Measurements from ENCODE around the gene MFAP5. TPM values are rescaled to one million over a fixed set of nuclear protein-coding genes. Genes with fewer than 3 reads are reported as not detected.

The MFAP5 gene
- total RNA-seq = 57.9 and 88.4 TPM in 2 replicates

GRCh38 chr12:8662593-8662992 lies at the start of gene MFAP5:
MFAP5 (minus strand) TSS chr12:8662826; CDS start chr12:8662104, 722 bp downstream.
- Histone ChIP-seq H3K27me3 (ENCODE audit: insufficient read depth, low read length) (no peaks in the 10 kb centered on the region), H3K9me3 (ENCODE audit: low read depth, low read length) (no peaks in the 10 kb centered on the region), H4K20me1 (ENCODE audit: insufficient read depth, low read length) (no peaks in the 10 kb centered on the region), H3K79me2 (ENCODE audit: insufficient read depth, low read length) (no peaks in the 10 kb centered on the region), H3K27ac (ENCODE audit: low read depth, low read length) (peak within 1 kb of the TSS; percentile 43), H3K4me3 (ENCODE audit: insufficient read depth, low read length) (peak within 1 kb of the TSS; percentile 31), H3K4me1 (ENCODE audit: insufficient read depth, low read length) (peaks cover 20% of the 10 kb centered on the region), H3K36me3 (ENCODE audit: insufficient read depth, low read length) (no peaks in the 10 kb centered on the region), H3K4me2 (ENCODE audit: insufficient read depth, low read length) (peak within 1 kb of the TSS; percentile 53), H2AFZ (ENCODE audit: low read length) (no peak within 1 kb of the TSS)
- DNase-seq (ENCODE audit: insufficient read length, low spot score, missing footprints) = peak; percentile 93
- TF ChIP-seq CTCF (IDR thresholded peaks at IDR 0.05; ENCODE audit: extremely low read depth, low read depth, low read length) = no peak

GRCh38 chr12:8709124-8709830 lies 46.7 kb upstream of the MFAP5 start:
- H3K36me3 ChIP-seq (ENCODE audit: insufficient read depth, low read length) = no peaks in the 10 kb centered on the region

GRCh38 chr12:8702159-8702558 lies 39.5 kb upstream of the MFAP5 start:
- Histone ChIP-seq H3K79me2 (ENCODE audit: insufficient read depth, low read length) (peaks cover 68% of the 10 kb centered on the region), H3K27me3 (ENCODE audit: insufficient read depth, low read length) (no peaks in the 10 kb centered on the region), H2AFZ (ENCODE audit: low read length) (no peak overlapping the region), H3K4me3 (ENCODE audit: insufficient read depth, low read length) (no peak overlapping the region), H3K27ac (ENCODE audit: low read depth, low read length) (no peak overlapping the region), H3K4me2 (ENCODE audit: insufficient read depth, low read length) (no peak overlapping the region), H4K20me1 (ENCODE audit: insufficient read depth, low read length) (peaks cover 16% of the 10 kb centered on the region), H3K36me3 (ENCODE audit: insufficient read depth, low read length) (peaks cover 5% of the 10 kb centered on the region), H3K4me1 (ENCODE audit: insufficient read depth, low read length) (peaks cover 12% of the 10 kb centered on the region), H3K9me3 (ENCODE audit: low read depth, low read length) (no peaks in the 10 kb centered on the region)
- no peak for DNase-seq (ENCODE audit: insufficient read length, low spot score, missing footprints)
- no peak for TF ChIP-seq CTCF (IDR thresholded peaks at IDR 0.05; ENCODE audit: extremely low read depth, low read depth, low read length)

More at GRCh38 chr12:8709124-8709830, 46.7 kb upstream of the MFAP5 start:
- no peak for TF ChIP-seq CTCF (IDR thresholded peaks at IDR 0.05; ENCODE audit: extremely low read depth, low read depth, low read length)
- H3K9me3 ChIP-seq (ENCODE audit: low read depth, low read length) = no peaks in the 10 kb centered on the region
- peaks cover 11% of the 10 kb centered on the region for H3K4me1 ChIP-seq (ENCODE audit: insufficient read depth, low read length)
- peaks cover 3% of the 10 kb centered on the region for H4K20me1 ChIP-seq (ENCODE audit: insufficient read depth, low read length)
- peak overlapping the region; percentile 92 for H3K4me2 ChIP-seq (ENCODE audit: insufficient read depth, low read length)
- H3K27ac ChIP-seq (ENCODE audit: low read depth, low read length) = peak overlapping the region; percentile 55
- H3K4me3 ChIP-seq (ENCODE audit: insufficient read depth, low read length) = peak overlapping the region; percentile 69
- DNase-seq (ENCODE audit: insufficient read length, low spot score, missing footprints) = no peak
- H2AFZ ChIP-seq (ENCODE audit: low read length) = peak overlapping the region; percentile 86
- peaks cover 54% of the 10 kb centered on the region for H3K79me2 ChIP-seq (ENCODE audit: insufficient read depth, low read length)
- H3K27me3 ChIP-seq (ENCODE audit: insufficient read depth, low read length) = no peaks in the 10 kb centered on the region

- no peak for TF ChIP-seq CTCF (IDR thresholded peaks at IDR 0.05; ENCODE audit: extremely low read depth, low read depth, low read length)
- Histone ChIP-seq H3K79me2 (ENCODE audit: insufficient read depth, low read length) (peaks cover 63% of the 10 kb centered on the region), H4K20me1 (ENCODE audit: insufficient read depth, low read length) (peaks cover 16% of the 10 kb centered on the region), H3K4me2 (ENCODE audit: insufficient read depth, low read length) (no peak overlapping the region), H2AFZ (ENCODE audit: low read length) (no peak overlapping the region), H3K9me3 (ENCODE audit: low read depth, low read length) (no peaks in the 10 kb centered on the region), H3K36me3 (ENCODE audit: insufficient read depth, low read length) (peaks cover 5% of the 10 kb centered on the region), H3K27ac (ENCODE audit: low read depth, low read length) (no peak overlapping the region), H3K4me1 (ENCODE audit: insufficient read depth, low read length) (peaks cover 18% of the 10 kb centered on the region), H3K27me3 (ENCODE audit: insufficient read depth, low read length) (no peaks in the 10 kb centered on the region), H3K4me3 (ENCODE audit: insufficient read depth, low read length) (no peak overlapping the region)
- DNase-seq (ENCODE audit: insufficient read length, low spot score, missing footprints) = peak; percentile 55
Measured at GRCh38 chr12:8701046-8701660, 38.5 kb upstream of the MFAP5 start.
